HCT116 (cell line): Measurements from ENCODE around the gene GPR150. TPM values are rescaled to one million over a fixed set of nuclear protein-coding genes. Genes with fewer than 3 reads are reported as not detected.

Experiments
- ATAC-seq: fragments of 200-7000 bp; cut with Tn5 transposase; 2 replicates; pipeline ENCODE4 v1.9.1; 2020; ENCODE audit warnings: mild to moderate bottlenecking, moderate library complexity
- BruUV-seq: library from RNA; stranded (reverse); fragments of 400-500 nt; replicated peaks from 2 replicates; lab custom pipeline; 2021; lab: Mats Ljungman, UMichigan
- CTCF ChIA-PET: fragments of 300-600 bp; sonication (Branson Sonifier 250); formaldehyde crosslinking; loops from one replicate; lab custom pipeline; 2021; ENCODE audit warnings: antibody characterized with exemption; lab: Charles Lee
- POLR2A ChIA-PET: fragments of 300-600, 350-600 bp; sonication (Branson Sonifier 250); formaldehyde crosslinking; loops from one replicate; lab custom pipeline; 2021; ENCODE audit warnings: antibody characterized with exemption; lab: Charles Lee
- RAD21 ChIA-PET, 2 experiments: fragments of 300-600 bp; sonication (Branson Sonifier 250); formaldehyde crosslinking; loops; one replicate each; lab custom pipeline; 2023; ENCODE audit warnings: low total read pairs in 2 of 2; ENCODE audit not compliant: uncharacterized antibody in 2 of 2, unreplicated experiment in 2 of 2, low non-redundant PET in 1 of 2; lab: Charles Lee
- DNase-seq: peaks from one replicate; pipeline ENCODE4 v3.0.0-alpha.2; 2010; ENCODE audit warnings: low read depth, low spot score
- H2AFZ ChIP-seq: fragments of 200-600 bp; shearing (Covaris generic), sonication (generic); 2 replicates; pipeline ENCODE4 v1.6.1; 2017; ENCODE audit warnings: low read depth, mixed run types, mixed read lengths, antibody characterized with exemption, low read length; ENCODE audit not compliant: poor library complexity, severe bottlenecking
- H3K27ac ChIP-seq: 2 replicates; pipeline ENCODE4 v1.5.1; 2012; ENCODE audit warnings: low read depth, low read length
- H3K27me3 ChIP-seq: fragments of 200-600 bp; sonication (generic); 2 replicates; pipeline ENCODE4 v1.6.1; 2016; ENCODE audit warnings: mixed run types, low read length, mixed read lengths; ENCODE audit not compliant: insufficient read depth
- H3K36me3 ChIP-seq, 2 experiments: fragments of 200-500 bp in 1 of 2; fragments of 200-600 bp in 1 of 2; sonication (Bioruptor generic) in 1 of 2; sonication (generic) in 1 of 2; 2 replicates each; pipeline versions ENCODE4 v1.5.1 to v1.6.1; 2014 to 2016; ENCODE audit warnings: low read length in 2 of 2, inconsistent platforms in 1 of 2, mixed read lengths in 1 of 2, mixed run types in 1 of 2; ENCODE audit not compliant: insufficient read depth in 2 of 2, control insufficient read depth in 1 of 2
- H3K4me1 ChIP-seq, 2 experiments: fragments of 200-600 bp in 1 of 2; sonication (generic) in 1 of 2; 2 replicates each; pipeline versions ENCODE4 v1.5.1 to v1.6.1; 2012 to 2017; ENCODE audit warnings: low read length in 2 of 2, inconsistent platforms in 1 of 2, mild to moderate bottlenecking in 1 of 2, mixed read lengths in 1 of 2, mixed run types in 1 of 2, moderate library complexity in 1 of 2; ENCODE audit not compliant: insufficient read depth in 2 of 2, control insufficient read depth in 1 of 2
- H3K4me2 ChIP-seq: fragments of 200-600 bp; sonication (generic); 2 replicates; pipeline ENCODE4 v1.6.1; 2017; ENCODE audit warnings: mixed run types, low read length, mixed read lengths
- H3K4me3 ChIP-seq, 2 experiments: fragments of 200-600 bp in 1 of 2; sonication (generic) in 1 of 2; replicated peaks in 1 of 2; 2 replicates each; pipeline ENCODE4 v1.5.1; 2011 to 2016; ENCODE audit warnings: low read length in 2 of 2, control low read depth in 1 of 2, low read depth in 1 of 2, mild to moderate bottlenecking in 1 of 2, mixed read lengths in 1 of 2, mixed run types in 1 of 2
- H3K79me2 ChIP-seq: fragments of 200-600 bp; sonication (generic); 2 replicates; pipeline ENCODE4 v1.6.1; 2017; ENCODE audit warnings: mild to moderate bottlenecking, mixed run types, low read length, moderate library complexity, mixed read lengths; ENCODE audit not compliant: insufficient read depth
- H3K9ac ChIP-seq: fragments of 200-600 bp; sonication (generic); 2 replicates; pipeline ENCODE4 v1.6.1; 2016; ENCODE audit warnings: low read length, mixed read lengths
- H3K9me2 ChIP-seq: fragments of 200-600 bp; sonication (generic), shearing (Covaris generic); 2 replicates; pipeline ENCODE4 v1.6.1; 2017; ENCODE audit warnings: mixed run types, mild to moderate bottlenecking, moderate library complexity; ENCODE audit not compliant: insufficient read depth
- H3K9me3 ChIP-seq, 2 experiments: fragments of 200-500 bp in 1 of 2; fragments of 200-600 bp in 1 of 2; sonication (Bioruptor generic) in 1 of 2; sonication (generic) in 1 of 2; 2 replicates each; pipeline ENCODE4 v1.6.1; 2014 to 2017; ENCODE audit warnings: low read length in 2 of 2, mixed read lengths in 2 of 2, inconsistent platforms in 1 of 2, low read depth in 1 of 2, mild to moderate bottlenecking in 1 of 2, mixed run types in 1 of 2, moderate library complexity in 1 of 2; ENCODE audit not compliant: control insufficient read depth in 1 of 2, insufficient read depth in 1 of 2
- H4K20me1 ChIP-seq: fragments of 200-600 bp; sonication (generic), shearing (Covaris generic); 2 replicates; pipeline ENCODE4 v1.6.1; 2017; ENCODE audit warnings: mixed run types, mild to moderate bottlenecking, moderate library complexity; ENCODE audit not compliant: insufficient read depth
- CBX3 ChIP-seq: IDR thresholded peaks from 2 replicates; pipeline ENCODE4 v1.6.1; 2012; ENCODE audit warnings: low read depth
- CEBPB ChIP-seq: IDR thresholded peaks from 2 replicates; pipeline ENCODE4 v1.6.1; 2012; ENCODE audit warnings: low read depth
- EZH2 ChIP-seq: fragments of 200-600 bp; sonication (generic); IDR thresholded peaks from 2 replicates; pipeline ENCODE4 v1.6.1; 2017; ENCODE audit warnings: antibody characterized with exemption, mixed run types
- EZH2phosphoT487 ChIP-seq: fragments of 200-600 bp; IDR thresholded peaks from 2 replicates; pipeline ENCODE4 v1.6.1; 2018; ENCODE audit warnings: antibody characterized with exemption, borderline replicate concordance
- MAX ChIP-seq: IDR thresholded peaks from 2 replicates; pipeline ENCODE4 v1.6.1; 2012
- POLR2A ChIP-seq: IDR thresholded peaks from 2 replicates; pipeline ENCODE4 v1.7.0; 2011; ENCODE audit warnings: borderline replicate concordance; ENCODE audit not compliant: insufficient read depth, insufficient read length; ENCODE audit errors: extremely low read depth
- SIN3A ChIP-seq: IDR thresholded peaks from 2 replicates; pipeline ENCODE4 v1.6.1; 2012; ENCODE audit warnings: low read depth
- SP1 ChIP-seq: IDR thresholded peaks from 2 replicates; pipeline ENCODE4 v1.6.1; 2012; ENCODE audit warnings: low read depth
- SRF ChIP-seq: IDR thresholded peaks from 2 replicates; pipeline ENCODE4 v1.6.1; 2012; ENCODE audit warnings: low read depth
- TCF7L2 ChIP-seq: IDR thresholded peaks from 2 replicates; pipeline ENCODE4 v1.7.0; 2011; ENCODE audit warnings: borderline replicate concordance, inconsistent platforms; ENCODE audit not compliant: insufficient read depth, insufficient read length; ENCODE audit errors: extremely low read depth
- intact Hi-C: fragments of 100-400 bp; cut with micrococcal nuclease; formaldehyde crosslinking; loops from 2 replicates; pipeline ENCODE4 v1.10.0; 2022
- total RNA-seq: library from RNA; stranded (reverse); gene quantifications from one replicate; pipeline ENCODE4 v1.2.1, GENCODE V29; 2021; ENCODE audit not compliant: unreplicated experiment
- TF ChIP-seq, protein P1 (sequence below): IDR thresholded peaks from 2 replicates; pipeline ENCODE4 v1.6.1; 2012; ENCODE audit warnings: low read depth

The GPR150 gene
- total RNA-seq, 1 experiment from 2014 or later = not detected

GRCh38 chr5:95660060-95660459 is 40.2 kb downstream of the GPR150 start:
- ChIA-PET RAD21 (no interaction called here), CTCF (no interaction called here), POLR2A (no interaction called here)

DNA sequence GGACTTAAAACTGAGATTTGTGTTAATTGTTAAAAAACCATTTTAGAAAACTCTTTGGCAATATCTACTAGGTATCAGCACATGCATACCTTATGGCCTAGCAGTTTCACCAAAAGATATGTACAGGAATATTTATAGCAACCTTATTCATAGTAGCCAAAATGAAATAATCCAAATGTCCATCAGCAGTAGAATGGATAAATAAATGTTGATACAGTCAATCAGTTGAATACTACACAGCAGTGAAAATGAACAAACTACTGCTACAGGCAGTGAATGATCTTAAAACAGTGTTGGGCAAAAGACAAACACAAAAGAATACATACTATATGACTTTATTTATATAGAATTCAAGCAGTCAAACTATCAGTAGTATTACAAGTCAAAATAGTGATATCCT is 43.1 kb downstream of the GPR150 start:
- CTCF ChIA-PET = interaction anchor here (0.9 to 2.2 kb wide), 2 partner anchors 7 to 118 kb away, joined by 4 to 6 read pairs; no protein-coding TSS in a partner anchor
- intact Hi-C loops = loop anchor here (5.0 kb wide), 1 partner anchor 184 kb away; no protein-coding TSS in a partner anchor
- TF ChIP-seq SIN3A (no peak), POLR2A (no peak), SP1 (no peak), MAX (no peak), TCF7L2 (no peak), EZH2phosphoT487 (no peak), EZH2 (no peak), CEBPB (no peak), SRF (no peak)
- TF ChIP-seq, protein P1, sequence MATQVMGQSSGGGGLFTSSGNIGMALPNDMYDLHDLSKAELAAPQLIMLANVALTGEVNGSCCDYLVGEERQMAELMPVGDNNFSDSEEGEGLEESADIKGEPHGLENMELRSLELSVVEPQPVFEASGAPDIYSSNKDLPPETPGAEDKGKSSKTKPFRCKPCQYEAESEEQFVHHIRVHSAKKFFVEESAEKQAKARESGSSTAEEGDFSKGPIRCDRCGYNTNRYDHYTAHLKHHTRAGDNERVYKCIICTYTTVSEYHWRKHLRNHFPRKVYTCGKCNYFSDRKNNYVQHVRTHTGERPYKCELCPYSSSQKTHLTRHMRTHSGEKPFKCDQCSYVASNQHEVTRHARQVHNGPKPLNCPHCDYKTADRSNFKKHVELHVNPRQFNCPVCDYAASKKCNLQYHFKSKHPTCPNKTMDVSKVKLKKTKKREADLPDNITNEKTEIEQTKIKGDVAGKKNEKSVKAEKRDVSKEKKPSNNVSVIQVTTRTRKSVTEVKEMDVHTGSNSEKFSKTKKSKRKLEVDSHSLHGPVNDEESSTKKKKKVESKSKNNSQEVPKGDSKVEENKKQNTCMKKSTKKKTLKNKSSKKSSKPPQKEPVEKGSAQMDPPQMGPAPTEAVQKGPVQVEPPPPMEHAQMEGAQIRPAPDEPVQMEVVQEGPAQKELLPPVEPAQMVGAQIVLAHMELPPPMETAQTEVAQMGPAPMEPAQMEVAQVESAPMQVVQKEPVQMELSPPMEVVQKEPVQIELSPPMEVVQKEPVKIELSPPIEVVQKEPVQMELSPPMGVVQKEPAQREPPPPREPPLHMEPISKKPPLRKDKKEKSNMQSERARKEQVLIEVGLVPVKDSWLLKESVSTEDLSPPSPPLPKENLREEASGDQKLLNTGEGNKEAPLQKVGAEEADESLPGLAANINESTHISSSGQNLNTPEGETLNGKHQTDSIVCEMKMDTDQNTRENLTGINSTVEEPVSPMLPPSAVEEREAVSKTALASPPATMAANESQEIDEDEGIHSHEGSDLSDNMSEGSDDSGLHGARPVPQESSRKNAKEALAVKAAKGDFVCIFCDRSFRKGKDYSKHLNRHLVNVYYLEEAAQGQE = no peak

More at GRCh38 chr5:95660060-95660459, 40.2 kb downstream of the GPR150 start:
- peaks cover 0 to 9% of the 10 kb centered on the region in 2 experiments; a peak in 3 of 4 replicates for H3K4me1 ChIP-seq
- no peak overlapping the region for H3K4me3 ChIP-seq
- H3K9me3 ChIP-seq = no peaks in the 10 kb centered on the region
- no peak for ATAC-seq
- H3K9me2 ChIP-seq = no peaks in the 10 kb centered on the region
- no peaks in the 10 kb centered on the region for H3K79me2 ChIP-seq
- H3K27me3 ChIP-seq = no peaks in the 10 kb centered on the region
- no peak overlapping the region for H3K27ac ChIP-seq
- no peak overlapping the region for H3K4me2 ChIP-seq
- intact Hi-C loops = loop anchor here (5.0 kb wide), 1 partner anchor 187 kb away; no protein-coding TSS in a partner anchor
- DNase-seq = no peak
- no peak overlapping the region for H2AFZ ChIP-seq
- BruUV-seq = no TSS peak
- no peaks in the 10 kb centered on the region for H3K36me3 ChIP-seq
- no peak overlapping the region for H3K9ac ChIP-seq
- no peaks in the 10 kb centered on the region for H4K20me1 ChIP-seq
- no peak for TF ChIP-seq CBX3
- TF ChIP-seq, protein P1 = no peak

More for the DNA sequence above, 43.1 kb downstream of the GPR150 start:
- Histone ChIP-seq H2AFZ (no peak overlapping the region), H3K4me2 (no peak overlapping the region), H3K4me1 (peaks cover 0 to 9% of the 10 kb centered on the region in 2 experiments; a peak in 3 of 4 replicates), H3K36me3 (no peaks in the 10 kb centered on the region), H3K27me3 (no peaks in the 10 kb centered on the region), H3K79me2 (no peaks in the 10 kb centered on the region), H3K27ac (no peak overlapping the region), H3K4me3 (no peak overlapping the region), H3K9me2 (no peaks in the 10 kb centered on the region), H4K20me1 (no peaks in the 10 kb centered on the region), H3K9me3 (no peaks in the 10 kb centered on the region), H3K9ac (no peak overlapping the region)
- DNase-seq = no peak
- ChIA-PET RAD21 (no interaction called here), POLR2A (no interaction called here)
- no TSS peak for BruUV-seq
- ATAC-seq = no peak
